CD4-positive, alpha-beta T cell treated with Interleukin-17A for 4 hours (primary cell): ENCODE data around the gene CTBS.
"Not testable (repeated sequence)": the region's sequence is repeated elsewhere in the genome, so short reads cannot be mapped to it uniquely, and the experiment has no call there.

Experiments
- DNase-seq: peaks from one replicate; pipeline ENCODE4 v3.0.0-alpha.2; 2020; ENCODE audit warnings: mixed read lengths

The CTBS gene

GRCh38 chr1:84583648-84584047 lies 9.4 kb upstream of the CTBS start:
- DNase-seq = no peak

GRCh38 chr1:84582802-84583587 lies 8.8 kb upstream of the CTBS start:
- DNase-seq = no peak

GRCh38 chr1:84581648-84582047 lies 7.4 kb upstream of the CTBS start:
- DNase-seq = no peak

GRCh38 chr1:84574936-84575335 lies 696 bp upstream of the CTBS start:
- no peak for DNase-seq

- DNase-seq = no peak
Measured at GRCh38 chr1:84573481-84573966, 716 bp downstream of the CTBS start.

GRCh38 chr1:84571150-84571535 lies 3.1 kb downstream of the CTBS start:
- DNase-seq = no peak

- DNase-seq = no peak
Measured at GRCh38 chr1:84570436-84571149, 3.6 kb downstream of the CTBS start.

GRCh38 chr1:84569216-84569615 lies 5.0 kb downstream of the CTBS start:
- DNase-seq = no peak

- DNase-seq = no peak
Measured at GRCh38 chr1:84550826-84551225, 23.4 kb downstream of the CTBS start.

GRCh38 chr1:84541679-84542078 lies 32.6 kb downstream of the CTBS start:
- no peak for DNase-seq

- DNase-seq = no peak
Measured at GRCh38 chr1:84540759-84541158, 33.5 kb downstream of the CTBS start.

- DNase-seq = no peak
Measured at GRCh38 chr1:84539972-84540371, 34.3 kb downstream of the CTBS start.

GRCh38 chr1:84538599-84538998 lies 35.6 kb downstream of the CTBS start:
- DNase-seq = no peak

GRCh38 chr1:84525779-84526178 lies 48.5 kb downstream of the CTBS start:
- no peak for DNase-seq

GRCh38 chr1:84524590-84524989 lies 49.6 kb downstream of the CTBS start:
- no peak for DNase-seq

GRCh38 chr1:84510668-84511067 lies 63.6 kb downstream of the CTBS start:
- DNase-seq = no peak

GRCh38 chr1:84510165-84510564 lies 64.1 kb downstream of the CTBS start:
- DNase-seq = no peak

GRCh38 chr1:84509029-84509428 lies 65.2 kb downstream of the CTBS start:
- no peak for DNase-seq

GRCh38 chr1:84508510-84508909 lies 65.7 kb downstream of the CTBS start:
- DNase-seq = no peak

GRCh38 chr1:84507887-84508286 lies 66.4 kb downstream of the CTBS start:
- not testable (repeated sequence) for DNase-seq

GRCh38 chr1:84506729-84507453 lies 67.3 kb downstream of the CTBS start:
- no peak for DNase-seq

- peak; percentile 99 for DNase-seq
Measured at GRCh38 chr1:84506002-84506728, 68.1 kb downstream of the CTBS start, which contains the start of the genes GNG5 and SPATA1. TSS of gene GNG5 (minus strand) at chr1:84506581. CDS start at chr1:84506091, 490 bp downstream. TSS of gene SPATA1 (plus strand) at chr1:84506386. CDS start at chr1:84516360, 9,974 bp downstream.
